Sigmoid colon (tissue), 7 donors: ENCODE results near the gene MRPL37. TPM values are rescaled to one million over a fixed set of nuclear protein-coding genes. Genes with fewer than 3 reads are reported as not detected.

Experiments used
- DNase-seq: peaks from one replicate; pipeline ENCODE4 v3.0.0-alpha.2; 2019
- H3K27ac ChIP-seq, 4 donors: fragments of 200-600 bp; sonication (generic); one replicate each; pipeline ENCODE4 v1.5.1; 2016 to 2019; ENCODE audit warnings: mild to moderate bottlenecking in 1 of 4
- H3K27me3 ChIP-seq, 3 donors: fragments of 200-600 bp; sonication (generic); one replicate each; pipeline ENCODE4 v1.5.1; 2019; ENCODE audit warnings: mild to moderate bottlenecking in 1 of 3
- H3K36me3 ChIP-seq, 4 donors: fragments of 200-600 bp; sonication (generic); one replicate each; pipeline ENCODE4 v1.5.1; 2016 to 2019
- H3K4me1 ChIP-seq, 4 donors: fragments of 200-600 bp; sonication (generic); one replicate each; pipeline ENCODE4 v1.5.1; 2017 to 2019
- H3K4me3 ChIP-seq, 4 donors: fragments of 200-600 bp; sonication (generic); one replicate each; pipeline ENCODE4 v1.5.1; 2017 to 2019; ENCODE audit warnings: mild to moderate bottlenecking in 2 of 4, moderate library complexity in 1 of 4
- H3K9me3 ChIP-seq, 4 donors: fragments of 200-600 bp in 3 of 4; sonication (generic) in 3 of 4; one replicate each; pipeline versions ENCODE4 v1.5.1 to v1.6.1; 2013 to 2019
- CTCF ChIP-seq, 4 experiments: fragments of 450-650 bp in 3 of 4; fragments of 200-600 bp in 1 of 4; IDR thresholded peaks; one replicate each; pipeline ENCODE4 v1.5.1; 2016 to 2019; ENCODE audit warnings: antibody characterized with exemption in 4 of 4, mild to moderate bottlenecking in 3 of 4, moderate library complexity in 2 of 4
- EP300 ChIP-seq, 4 donors: sonication (generic); formaldehyde crosslinking; IDR thresholded peaks; one replicate each; pipeline ENCODE4 v1.6.1; 2017; ENCODE audit warnings: antibody characterized with exemption in 4 of 4
- POLR2A ChIP-seq, 2 donors: fragments of 450-650 bp; IDR thresholded peaks; one replicate each; pipeline ENCODE4 v1.6.1; 2016; ENCODE audit warnings: antibody characterized with exemption in 2 of 2, mild to moderate bottlenecking in 2 of 2, moderate library complexity in 2 of 2
- POLR2AphosphoS5 ChIP-seq, 4 donors: sonication (generic); formaldehyde crosslinking; IDR thresholded peaks; one replicate each; pipeline ENCODE4 v1.6.1; 2017; ENCODE audit warnings: antibody characterized with exemption in 4 of 4
- WGBS, 2 donors: extraction: QIAGEN DNeasy Blood & Tissue Kit; methylation state at CpG; one replicate each; pipeline ENCODE4 v1.1.7; 2013; 5-methylcytosine and 5-hydroxymethylcytosine counted together
- intact Hi-C: fragments of 100-400 bp; cut with DNase I; formaldehyde crosslinking; loops from one replicate; pipeline ENCODE4 v1.15.1; 2023
- polyA plus RNA-seq, 3 donors: library from polyadenylated mRNA; stranded (reverse); fragments of 200-250 nt; gene quantifications; one replicate each; pipeline ENCODE4 v1.2.3, GENCODE V29; 2013
- total RNA-seq, 4 donors: library from RNA; depleted of rRNA; stranded (reverse); fragments of >200 nt; gene quantifications; one replicate each; pipeline ENCODE4 v1.1.0, GENCODE V29; 2016
- donor health status: healthy with polysubstance abuse.
- donor health status: Bipolar disorder and iron deficiency.
- donor health status: healthy.

Gene MRPL37
- total and polyA plus RNA-seq, 7 donors: 40.7 to 80.2 (median 59.2) TPM

DNA sequence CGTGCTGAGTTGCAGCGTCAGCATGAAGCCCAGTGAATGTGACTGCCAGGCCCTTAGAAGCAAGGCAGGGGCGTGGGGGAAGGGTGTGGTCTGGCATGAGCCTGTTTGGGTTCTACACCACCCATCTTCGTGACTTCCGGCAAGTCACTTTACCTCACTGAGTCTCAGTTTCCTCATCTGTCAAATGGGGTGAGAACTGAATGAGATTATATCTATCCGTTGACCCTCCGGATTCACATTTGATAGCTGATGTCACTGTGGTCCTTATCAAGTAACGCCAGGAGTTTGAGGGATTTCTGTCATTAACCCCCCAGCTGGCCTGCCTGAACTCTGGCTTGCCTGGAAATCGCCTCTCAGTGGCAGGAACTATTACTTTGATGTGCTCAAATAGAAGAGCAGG is 15.6 kb downstream of the MRPL37 start:
- no peak for DNase-seq
- H3K4me1 ChIP-seq: peaks cover 0 to 26% (median 25%) of the 10 kb centered on the region in 4 donors
- TF ChIP-seq CTCF (IDR thresholded peaks at IDR 0.05) (no peak), POLR2A (IDR thresholded peaks at IDR 0.05) (no peak)
- H3K27me3 ChIP-seq: no peaks in the 10 kb centered on the region
- intact Hi-C loops: no loop called here
- 93 to 95% methylated on average over 9 of the region's 9 CpGs for WGBS, 2 donors
- no peak overlapping the region for H3K4me3 ChIP-seq
- H3K36me3 ChIP-seq: peaks cover 48 to 81% (median 70%) of the 10 kb centered on the region in 4 donors
- H3K9me3 ChIP-seq: no peaks in the 10 kb centered on the region
- no peak overlapping the region for H3K27ac ChIP-seq

- WGBS, 2 donors: 40 to 66% methylated on average over 11 of the region's 11 CpGs
- no peaks in the 10 kb centered on the region for H3K9me3 ChIP-seq
- peaks cover 28 to 45% (median 36%) of the 10 kb centered on the region in 4 donors for H3K36me3 ChIP-seq
- no peaks in the 10 kb centered on the region for H3K27me3 ChIP-seq
- H3K27ac ChIP-seq: peak overlapping the region; percentile 57 to 68 (median 62)
- TF ChIP-seq CTCF (IDR thresholded peaks at IDR 0.05) (no peak), EP300 (IDR thresholded peaks at IDR 0.05) (no peak), POLR2AphosphoS5 (IDR thresholded peaks at IDR 0.05) (no peak), POLR2A (IDR thresholded peaks at IDR 0.05) (no peak)
- no peak overlapping the region for H3K4me3 ChIP-seq
- intact Hi-C loops: no loop called here
- no peak for DNase-seq
- H3K4me1 ChIP-seq: peaks cover 0 to 31% (median 29%) of the 10 kb centered on the region in 4 donors
These were observed 19.1 kb downstream of the MRPL37 start for GRCh38 chr1:54218883-54219687.

- intact Hi-C loops: no loop called here
- no peaks in the 10 kb centered on the region for H3K27me3 ChIP-seq
These were observed 19.7 kb downstream of the MRPL37 start for GRCh38 chr1:54219688-54220003.

GRCh38 chr1:54220004-54220811 is 20.2 kb downstream of the MRPL37 start:
- peaks cover 0 to 31% (median 29%) of the 10 kb centered on the region in 4 donors for H3K4me1 ChIP-seq
- TF ChIP-seq POLR2A (IDR thresholded peaks at IDR 0.05): no peak
- no peak for TF ChIP-seq POLR2AphosphoS5 (IDR thresholded peaks at IDR 0.05)
- TF ChIP-seq EP300 (IDR thresholded peaks at IDR 0.05): no peak
- TF ChIP-seq CTCF (IDR thresholded peaks at IDR 0.05): no peak
- H3K27ac ChIP-seq: peak overlapping the region; percentile 57 to 68 (median 62)
- H3K4me3 ChIP-seq: no peak overlapping the region
- intact Hi-C loops: no loop called here
- peaks cover 22 to 37% (median 26%) of the 10 kb centered on the region in 4 donors for H3K36me3 ChIP-seq
- no peaks in the 10 kb centered on the region for H3K9me3 ChIP-seq
- H3K27me3 ChIP-seq: no peaks in the 10 kb centered on the region
- DNase-seq: peak; percentile 73
- 57 to 69% methylated on average over 18 of the region's 18 CpGs for WGBS, 2 donors

More at GRCh38 chr1:54219688-54220003, 19.7 kb downstream of the MRPL37 start:
- Histone ChIP-seq H3K27ac (peak overlapping the region; percentile 57 to 68 (median 62)), H3K36me3 (peaks cover 28 to 40% (median 31%) of the 10 kb centered on the region in 4 donors), H3K4me3 (no peak overlapping the region), H3K4me1 (peaks cover 0 to 31% (median 29%) of the 10 kb centered on the region in 4 donors), H3K9me3 (no peaks in the 10 kb centered on the region)
- DNase-seq: no peak
- TF ChIP-seq EP300 (IDR thresholded peaks at IDR 0.05) (no peak), POLR2AphosphoS5 (IDR thresholded peaks at IDR 0.05) (no peak), POLR2A (IDR thresholded peaks at IDR 0.05) (no peak), CTCF (IDR thresholded peaks at IDR 0.05) (no peak)
- 67 to 69% methylated on average over 3 of the region's 3 CpGs for WGBS, 2 donors
